SU-DHL-6 (cell line): ENCODE data around the gene FOXN3.

Experiments
- CTCF ChIP-seq: fragments of 200-600 bp; sonication (generic); IDR thresholded peaks from one replicate; pipeline ENCODE4 v1.5.1; 2017; ENCODE audit warnings: antibody characterized with exemption, mild to moderate bottlenecking, low read length, moderate library complexity; ENCODE audit not compliant: insufficient read depth, poor library complexity, severe bottlenecking
- EZH2phosphoT487 ChIP-seq: fragments of 200-600 bp; sonication (generic), shearing (Covaris generic); conservative IDR thresholded peaks from 2 replicates; pipeline ENCODE4 v1.6.1; 2018; ENCODE audit warnings: mild to moderate bottlenecking, antibody characterized with exemption, low read length, moderate library complexity, mixed read lengths

- no peak for TF ChIP-seq CTCF
- no peak for TF ChIP-seq EZH2phosphoT487
Measured at GRCh38 chr14:89129570-89129969, 287.5 kb downstream of the FOXN3 start.
